SK-N-SH treated with all-trans-retinoic acid at 6 μM for 48 hours (cell line): ENCODE measurements around the gene DCBLD1.

Experiments used
- BACH2 ChIP-seq: fragments of 250-450 bp; sonication (Bioruptor Pico); IDR thresholded peaks from 2 replicates; pipeline ENCODE4 v1.9.0; 2021; ENCODE audit warnings: mild to moderate bottlenecking, borderline replicate concordance
- CREB5 ChIP-seq: fragments of 250-450 bp; sonication (Bioruptor Pico); IDR thresholded peaks from 2 replicates; pipeline ENCODE4 v1.5.1; 2020; ENCODE audit warnings: low read depth, mild to moderate bottlenecking, moderate library complexity
- ISL1 ChIP-seq: fragments of 250-450 bp; sonication (Bioruptor Pico); IDR thresholded peaks from 2 replicates; pipeline ENCODE4 v2.1.2; 2022; ENCODE audit warnings: mild to moderate bottlenecking, moderate library complexity
- PATZ1 ChIP-seq: fragments of 250-450 bp; sonication (Bioruptor Pico); IDR thresholded peaks from 2 replicates; pipeline ENCODE4 v1.8.0; 2020; ENCODE audit warnings: mild to moderate bottlenecking, moderate library complexity, borderline replicate concordance
- PPARA ChIP-seq: fragments of 250-450 bp; sonication (Bioruptor Pico); IDR thresholded peaks from 2 replicates; pipeline ENCODE4 v1.5.0; 2020; ENCODE audit warnings: mild to moderate bottlenecking, borderline replicate concordance
- RARB ChIP-seq: fragments of 250-450 bp; sonication (Bioruptor Pico); IDR thresholded peaks from 2 replicates; pipeline ENCODE4 v1.8.0; 2021; ENCODE audit warnings: mild to moderate bottlenecking, moderate library complexity
- TCF4 ChIP-seq: fragments of 250-450 bp; sonication (Bioruptor Pico); IDR thresholded peaks from 2 replicates; pipeline ENCODE4 v1.8.0; 2021; ENCODE audit warnings: mild to moderate bottlenecking, moderate library complexity, borderline replicate concordance
- TOX ChIP-seq: fragments of 250-450 bp; sonication (Bioruptor Pico); IDR thresholded peaks from 2 replicates; pipeline ENCODE4 v1.8.0; 2021; ENCODE audit warnings: mild to moderate bottlenecking, moderate library complexity, borderline replicate concordance
- TSHZ2 ChIP-seq: fragments of 250-450 bp; sonication (Bioruptor Pico); IDR thresholded peaks from 2 replicates; pipeline ENCODE4 v1.5.0; 2020; ENCODE audit warnings: mild to moderate bottlenecking, moderate library complexity
- ZFP30 ChIP-seq: fragments of 450-650 bp; formaldehyde crosslinking; IDR thresholded peaks from 2 replicates; pipeline ENCODE4 v1.5.0; 2022; ENCODE audit warnings: mild to moderate bottlenecking, moderate library complexity
- ZNF565 ChIP-seq: fragments of 450-650 bp; formaldehyde crosslinking; conservative IDR thresholded peaks from 2 replicates; pipeline ENCODE4 v1.5.0; 2020; ENCODE audit warnings: low read depth, mild to moderate bottlenecking, moderate library complexity
- ZNF8 ChIP-seq: fragments of 450-650 bp; formaldehyde crosslinking; IDR thresholded peaks from 2 replicates; pipeline ENCODE4 v1.5.0; 2020; ENCODE audit warnings: mild to moderate bottlenecking, moderate library complexity

GRCh38 chr6:117568831-117569410 lies 86.4 kb downstream of the DCBLD1 start:
- TF ChIP-seq PPARA (CRISPR knock-in tag) (no peak), ZNF565 (CRISPR knock-in tag) (no peak), CREB5 (CRISPR knock-in tag) (no peak), RARB (CRISPR knock-in tag) (no peak), ZFP30 (CRISPR knock-in tag) (no peak), TSHZ2 (CRISPR knock-in tag) (no peak), PATZ1 (CRISPR knock-in tag) (no peak), TCF4 (CRISPR knock-in tag) (no peak), ISL1 (no peak), ZNF8 (CRISPR knock-in tag) (no peak), BACH2 (no peak), TOX (CRISPR knock-in tag) (no peak)
